Lower leg skin (tissue), 4 donors: ENCODE results near the gene SLC39A6. TPM values are rescaled to one million over a fixed set of nuclear protein-coding genes. Genes with fewer than 3 reads are reported as not detected.
"Not testable (repeated sequence)": the region's sequence is repeated elsewhere in the genome, so short reads cannot be mapped to it uniquely, and the experiment has no call there.

Experiments used
- DNase-seq, 2 donors: peaks; one replicate each; pipeline ENCODE4 v3.0.0-alpha.2; 2019; ENCODE audit warnings: low spot score in 2 of 2
- H3K4me3 ChIP-seq: fragments of 200-600 bp; sonication (generic); 2 replicates; pipeline ENCODE4 v1.5.1; 2017; ENCODE audit warnings: mild to moderate bottlenecking, low read depth; ENCODE audit not compliant: poor library complexity, severe bottlenecking
- POLR2A ChIP-seq, 2 donors: fragments of 450-650 bp; IDR thresholded peaks; one replicate each; pipeline ENCODE4 v1.6.1; 2016 to 2017; ENCODE audit warnings: antibody characterized with exemption in 2 of 2, mild to moderate bottlenecking in 1 of 2, moderate library complexity in 1 of 2
- WGBS, 2 donors: methylation state at CpG; one replicate each; pipeline ENCODE4 v1.1.5; 2018; 5-methylcytosine and 5-hydroxymethylcytosine counted together
- intact Hi-C: fragments of 100-400 bp; cut with DNase I; formaldehyde crosslinking; loops from one replicate; pipeline ENCODE4 v1.15.0; 2023; ENCODE audit warnings: low total_unique reads
- total RNA-seq, 4 donors: library from RNA; depleted of rRNA; stranded (reverse); fragments of >200 nt; gene quantifications; one replicate each; pipeline ENCODE4 v1.1.0, GENCODE V29; 2016
- TF ChIP-seq, protein P1 (sequence below), 3 donors: fragments of 450-650 bp; IDR thresholded peaks; one replicate each; pipeline ENCODE4 v1.5.1; 2016; ENCODE audit warnings: antibody characterized with exemption in 3 of 3, mild to moderate bottlenecking in 3 of 3, moderate library complexity in 2 of 3

SLC39A6 gene
- total RNA-seq, 4 donors from 2014 or later = 64.3 to 137 (median 83.2) TPM

DNA sequence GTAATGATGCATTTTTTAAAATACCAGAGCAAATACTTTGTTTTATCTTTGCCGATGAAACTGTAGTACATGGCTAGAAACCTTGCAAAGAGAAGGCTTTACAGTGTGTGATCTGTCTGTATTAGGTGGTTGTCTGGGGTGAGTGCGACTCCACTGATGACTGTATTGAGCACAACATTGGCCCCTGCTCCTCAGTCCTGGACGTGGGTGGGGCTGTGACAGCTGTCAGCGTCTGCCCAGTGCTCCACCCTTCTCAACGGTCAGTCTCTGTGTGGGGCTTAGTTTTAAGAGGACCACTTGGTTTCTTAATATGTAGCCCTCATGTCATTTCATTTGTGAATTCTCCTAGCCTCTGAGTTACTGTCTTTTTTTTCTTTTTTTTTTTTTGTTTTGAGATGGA lies 40.8 kb upstream of the SLC39A6 start:
- intact Hi-C loops = no loop called here
- H3K4me3 ChIP-seq = no peak overlapping the region
- WGBS, 2 donors = 73 to 84% methylated on average over 5 of the region's 5 CpGs
- TF ChIP-seq, protein P1, sequence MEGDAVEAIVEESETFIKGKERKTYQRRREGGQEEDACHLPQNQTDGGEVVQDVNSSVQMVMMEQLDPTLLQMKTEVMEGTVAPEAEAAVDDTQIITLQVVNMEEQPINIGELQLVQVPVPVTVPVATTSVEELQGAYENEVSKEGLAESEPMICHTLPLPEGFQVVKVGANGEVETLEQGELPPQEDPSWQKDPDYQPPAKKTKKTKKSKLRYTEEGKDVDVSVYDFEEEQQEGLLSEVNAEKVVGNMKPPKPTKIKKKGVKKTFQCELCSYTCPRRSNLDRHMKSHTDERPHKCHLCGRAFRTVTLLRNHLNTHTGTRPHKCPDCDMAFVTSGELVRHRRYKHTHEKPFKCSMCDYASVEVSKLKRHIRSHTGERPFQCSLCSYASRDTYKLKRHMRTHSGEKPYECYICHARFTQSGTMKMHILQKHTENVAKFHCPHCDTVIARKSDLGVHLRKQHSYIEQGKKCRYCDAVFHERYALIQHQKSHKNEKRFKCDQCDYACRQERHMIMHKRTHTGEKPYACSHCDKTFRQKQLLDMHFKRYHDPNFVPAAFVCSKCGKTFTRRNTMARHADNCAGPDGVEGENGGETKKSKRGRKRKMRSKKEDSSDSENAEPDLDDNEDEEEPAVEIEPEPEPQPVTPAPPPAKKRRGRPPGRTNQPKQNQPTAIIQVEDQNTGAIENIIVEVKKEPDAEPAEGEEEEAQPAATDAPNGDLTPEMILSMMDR (IDR thresholded peaks at IDR 0.05) = no peak
- TF ChIP-seq POLR2A (IDR thresholded peaks at IDR 0.05) = no peak
- DNase-seq = no peak

DNA sequence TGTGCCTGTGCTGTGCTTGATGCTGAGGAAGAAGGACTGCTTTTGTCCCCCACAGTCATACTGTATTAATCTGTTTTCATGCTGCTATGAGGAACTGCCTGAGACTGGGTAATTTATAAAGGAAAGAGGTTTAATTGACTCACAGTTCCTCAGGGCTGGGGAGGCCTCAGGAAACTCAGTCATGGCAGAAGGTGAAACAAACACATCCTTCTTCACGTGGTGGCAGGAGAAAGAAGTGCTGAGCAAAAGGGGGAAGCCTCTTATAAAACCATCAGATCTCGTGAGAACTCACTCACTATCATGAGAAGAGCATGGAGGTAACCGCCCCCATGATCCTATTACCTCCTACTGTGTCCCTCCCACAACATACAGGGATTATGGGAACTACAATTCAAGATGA lies 39.2 kb upstream of the SLC39A6 start:
- DNase-seq, intact Hi-C loops, H3K4me3 ChIP-seq: not testable (repeated sequence)
- WGBS, 2 donors = 83 to 90% methylated on average over 3 of the region's 3 CpGs

DNA sequence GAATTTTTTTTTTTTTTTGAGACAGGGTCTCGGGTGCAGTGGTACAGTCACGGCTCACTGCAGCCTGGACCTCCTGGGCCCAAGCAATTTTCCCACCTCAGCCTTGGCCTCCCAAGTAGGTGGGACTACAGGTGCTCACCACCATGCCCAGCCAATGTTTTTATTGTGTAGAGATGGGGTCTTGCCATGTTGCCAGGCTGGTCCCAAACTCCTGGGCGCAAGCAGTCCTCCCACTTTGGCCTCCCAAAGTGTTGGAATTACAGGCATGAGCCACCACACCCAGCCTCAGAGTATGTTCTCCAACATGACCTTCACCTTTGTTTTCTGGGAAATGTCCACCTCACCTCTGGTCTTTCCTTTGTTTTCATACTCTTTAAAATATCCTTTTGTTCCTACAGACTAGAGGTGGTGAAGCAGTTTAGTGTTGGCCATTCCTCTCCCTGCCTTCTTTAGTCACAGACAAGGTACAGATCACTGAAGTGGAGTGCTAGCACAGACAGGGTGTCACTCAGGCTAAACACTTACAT lies 38.6 kb upstream of the SLC39A6 start:
- 93 to 98% methylated on average over 3 of the region's 3 CpGs for WGBS, 2 donors
- TF ChIP-seq, protein P1 (IDR thresholded peaks at IDR 0.05) = no peak
- no peak for TF ChIP-seq POLR2A (IDR thresholded peaks at IDR 0.05)
- intact Hi-C loops = no loop called here
- no peak overlapping the region for H3K4me3 ChIP-seq
- no peak for DNase-seq

DNA sequence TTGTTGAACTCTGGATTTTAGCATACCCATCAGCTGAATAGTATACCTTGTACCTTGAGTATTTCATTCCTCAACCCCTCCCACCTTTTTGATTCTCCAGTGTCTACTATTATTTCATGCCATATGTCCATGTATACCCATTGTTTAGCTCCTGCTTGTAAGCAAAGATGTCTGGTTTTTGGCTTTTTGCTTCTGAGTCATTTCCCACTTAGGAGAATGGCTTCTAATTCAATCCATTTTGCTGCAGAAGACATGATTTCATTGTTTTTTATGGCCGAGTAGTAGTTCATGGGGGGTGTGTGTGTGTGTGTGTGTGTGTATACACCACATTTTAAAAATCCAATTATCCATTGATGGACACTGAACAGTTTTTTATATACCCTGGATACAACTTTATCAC lies 33.8 kb upstream of the SLC39A6 start:
- TF ChIP-seq, protein P1 (IDR thresholded peaks at IDR 0.05) = no peak
- no peak for TF ChIP-seq POLR2A (IDR thresholded peaks at IDR 0.05)
- no peak for DNase-seq
- H3K4me3 ChIP-seq = no peak overlapping the region
- intact Hi-C loops = no loop called here
- 78 to 90% methylated on average over 1 of the region's 1 CpG for WGBS, 2 donors

DNA sequence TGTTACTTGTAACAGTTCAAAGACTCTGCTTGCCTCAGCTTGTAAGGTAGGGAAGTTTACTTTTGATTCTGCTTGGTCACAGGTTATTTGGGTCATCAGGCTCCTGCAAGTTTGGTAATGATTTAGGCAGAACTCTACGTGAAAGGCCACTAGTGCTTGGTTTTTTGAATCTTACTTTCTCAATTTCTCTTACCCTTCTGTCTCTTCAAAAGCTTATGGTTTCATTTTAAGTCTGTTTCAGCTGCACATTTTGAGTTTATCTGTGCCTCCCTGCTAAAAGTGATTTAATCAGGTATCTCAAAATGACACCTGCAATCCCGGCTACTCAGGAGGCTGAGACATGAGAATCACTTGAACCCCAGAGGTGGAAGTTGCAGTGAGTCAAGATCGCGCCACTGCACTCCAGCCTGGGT lies 31.8 kb upstream of the SLC39A6 start:
- no peak for DNase-seq
- intact Hi-C loops = no loop called here
- 78 to 81% methylated on average over 4 of the region's 4 CpGs for WGBS, 2 donors
- no peak for TF ChIP-seq POLR2A (IDR thresholded peaks at IDR 0.05)
- TF ChIP-seq, protein P1 (IDR thresholded peaks at IDR 0.05) = no peak
- no peak overlapping the region for H3K4me3 ChIP-seq

DNA sequence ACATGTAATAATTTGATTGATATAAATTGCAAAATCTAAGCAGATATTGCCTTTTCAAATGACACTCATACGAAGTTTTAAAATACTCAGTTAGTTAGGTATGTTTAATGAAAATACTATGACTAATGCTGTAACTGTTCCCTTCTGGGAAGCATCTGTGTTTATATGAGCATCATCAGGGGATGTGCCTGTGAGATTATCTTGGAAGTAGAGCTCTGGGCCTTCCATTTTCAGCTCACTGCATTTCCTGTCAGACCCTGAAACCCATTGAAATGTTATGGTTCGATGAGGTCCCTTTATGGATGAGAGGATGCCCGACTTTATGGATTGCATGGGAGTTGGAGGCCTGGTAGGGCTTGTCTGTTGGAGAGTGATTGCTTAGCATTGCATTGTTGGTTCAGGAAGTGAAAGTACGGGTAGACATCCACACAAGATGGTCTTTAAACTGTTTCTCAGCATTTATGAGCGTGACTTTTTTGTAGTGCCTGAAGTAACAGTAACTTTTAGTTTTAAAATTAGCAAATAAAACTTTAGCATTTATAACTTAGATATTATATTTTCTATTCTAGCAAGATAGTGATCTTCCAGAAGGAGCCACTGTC lies 29.2 kb upstream of the SLC39A6 start:
- no peak overlapping the region for H3K4me3 ChIP-seq
- 81 to 82% methylated on average over 5 of the region's 5 CpGs for WGBS, 2 donors
- intact Hi-C loops = no loop called here
- DNase-seq = no peak
- TF ChIP-seq, protein P1 (IDR thresholded peaks at IDR 0.05) = no peak
- no peak for TF ChIP-seq POLR2A (IDR thresholded peaks at IDR 0.05)
